ENCODE data around the gene IDH2. TPM values are rescaled to one million over a fixed set of nuclear protein-coding genes. Genes with fewer than 3 reads are reported as not detected.

IDH2 gene
- total RNA-seq, 1 experiment from 2014 or later, result 48.1 TPM

DNA sequence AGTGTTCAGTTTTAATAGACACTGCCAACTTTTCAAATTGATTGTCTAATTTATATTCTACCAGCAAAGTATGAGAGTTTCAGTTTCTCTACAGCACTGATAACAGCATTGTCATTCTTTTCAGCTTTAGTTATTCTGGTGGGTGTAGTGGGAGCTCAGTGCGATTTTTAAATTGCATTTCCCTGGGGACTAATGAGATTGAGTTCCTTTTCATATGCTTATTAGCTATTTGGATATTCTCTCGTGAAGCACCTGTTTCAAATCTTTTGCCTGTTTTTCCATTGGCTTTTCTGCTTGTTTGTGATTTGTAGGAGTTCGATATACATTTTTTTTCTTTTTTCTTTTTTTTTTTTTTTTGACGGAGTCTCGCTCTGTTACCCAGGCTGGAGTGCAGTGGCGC, 18.8 kb upstream of the IDH2 start:
- Histone ChIP-seq H3K27ac (ENCODE audit: low read depth, low read length) (no peak overlapping the region), H3K4me3 (replicated peaks in 1 of 2; ENCODE audit: low read depth in 1 of 2, low read length in 2 of 2) (no peak overlapping the region), H3K79me2 (ENCODE audit: insufficient read depth, low read length) (no peaks in the 10 kb centered on the region), H3K9me2 (ENCODE audit: insufficient read depth) (no peaks in the 10 kb centered on the region), H3K9ac (ENCODE audit: low read length) (no peak overlapping the region), H3K4me1 (ENCODE audit: control insufficient read depth in 1 of 2, insufficient read depth in 2 of 2, low read length in 2 of 2) (no peaks in the 10 kb centered on the region), H2AFZ (ENCODE audit: low read depth, low read length, poor library complexity, severe bottlenecking) (no peak overlapping the region), H3K9me3 (ENCODE audit: control insufficient read depth in 1 of 2, insufficient read depth in 1 of 2, low read depth in 1 of 2, low read length in 2 of 2) (no peaks in the 10 kb centered on the region; a peak in 1 of 4 replicates), H3K4me2 (ENCODE audit: low read length) (no peak overlapping the region), H4K20me1 (ENCODE audit: insufficient read depth) (no peaks in the 10 kb centered on the region), H3K27me3 (ENCODE audit: insufficient read depth, low read length) (no peaks in the 10 kb centered on the region), H3K36me3 (ENCODE audit: control insufficient read depth in 1 of 2, insufficient read depth in 2 of 2, low read length in 2 of 2) (no peaks in the 10 kb centered on the region)
- no TSS peak for BruUV-seq (replicated peaks)
- no peak for DNase-seq (ENCODE audit: low read depth, low spot score)
- CTCF ChIA-PET, result no interaction called here
- no peak for ATAC-seq
- POLR2A ChIA-PET, result no interaction called here
- TF ChIP-seq, protein P1, sequence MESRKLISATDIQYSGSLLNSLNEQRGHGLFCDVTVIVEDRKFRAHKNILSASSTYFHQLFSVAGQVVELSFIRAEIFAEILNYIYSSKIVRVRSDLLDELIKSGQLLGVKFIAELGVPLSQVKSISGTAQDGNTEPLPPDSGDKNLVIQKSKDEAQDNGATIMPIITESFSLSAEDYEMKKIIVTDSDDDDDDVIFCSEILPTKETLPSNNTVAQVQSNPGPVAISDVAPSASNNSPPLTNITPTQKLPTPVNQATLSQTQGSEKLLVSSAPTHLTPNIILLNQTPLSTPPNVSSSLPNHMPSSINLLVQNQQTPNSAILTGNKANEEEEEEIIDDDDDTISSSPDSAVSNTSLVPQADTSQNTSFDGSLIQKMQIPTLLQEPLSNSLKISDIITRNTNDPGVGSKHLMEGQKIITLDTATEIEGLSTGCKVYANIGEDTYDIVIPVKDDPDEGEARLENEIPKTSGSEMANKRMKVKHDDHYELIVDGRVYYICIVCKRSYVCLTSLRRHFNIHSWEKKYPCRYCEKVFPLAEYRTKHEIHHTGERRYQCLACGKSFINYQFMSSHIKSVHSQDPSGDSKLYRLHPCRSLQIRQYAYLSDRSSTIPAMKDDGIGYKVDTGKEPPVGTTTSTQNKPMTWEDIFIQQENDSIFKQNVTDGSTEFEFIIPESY (IDR thresholded peaks at IDR 0.05; ENCODE audit: extremely low read depth, insufficient replicate concordance, low read length), result no peak
- TF ChIP-seq, protein P2, sequence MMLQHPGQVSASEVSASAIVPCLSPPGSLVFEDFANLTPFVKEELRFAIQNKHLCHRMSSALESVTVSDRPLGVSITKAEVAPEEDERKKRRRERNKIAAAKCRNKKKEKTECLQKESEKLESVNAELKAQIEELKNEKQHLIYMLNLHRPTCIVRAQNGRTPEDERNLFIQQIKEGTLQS (IDR thresholded peaks at IDR 0.05), result no peak
- TF ChIP-seq RAD21 (IDR thresholded peaks at IDR 0.05; ENCODE audit: low read depth) (no peak), YY1 (IDR thresholded peaks at IDR 0.05; ENCODE audit: extremely low read depth, insufficient replicate concordance, low read depth, low read length) (no peak), SP1 (IDR thresholded peaks at IDR 0.05; ENCODE audit: low read depth) (no peak), CBX3 (IDR thresholded peaks at IDR 0.05; ENCODE audit: low read depth) (no peak), ZNF274 (IDR thresholded peaks at IDR 0.05; ENCODE audit: low read depth, low read length) (no peak), POLR2A (IDR thresholded peaks at IDR 0.05; ENCODE audit: borderline replicate concordance, extremely low read depth, insufficient read depth, insufficient read length) (no peak), EZH2 (IDR thresholded peaks at IDR 0.05) (no peak), JUND (IDR thresholded peaks at IDR 0.05) (no peak)
- TF ChIP-seq, protein P3, sequence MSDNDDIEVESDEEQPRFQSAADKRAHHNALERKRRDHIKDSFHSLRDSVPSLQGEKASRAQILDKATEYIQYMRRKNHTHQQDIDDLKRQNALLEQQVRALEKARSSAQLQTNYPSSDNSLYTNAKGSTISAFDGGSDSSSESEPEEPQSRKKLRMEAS (IDR thresholded peaks at IDR 0.05), result no peak
- TF ChIP-seq, protein P4, sequence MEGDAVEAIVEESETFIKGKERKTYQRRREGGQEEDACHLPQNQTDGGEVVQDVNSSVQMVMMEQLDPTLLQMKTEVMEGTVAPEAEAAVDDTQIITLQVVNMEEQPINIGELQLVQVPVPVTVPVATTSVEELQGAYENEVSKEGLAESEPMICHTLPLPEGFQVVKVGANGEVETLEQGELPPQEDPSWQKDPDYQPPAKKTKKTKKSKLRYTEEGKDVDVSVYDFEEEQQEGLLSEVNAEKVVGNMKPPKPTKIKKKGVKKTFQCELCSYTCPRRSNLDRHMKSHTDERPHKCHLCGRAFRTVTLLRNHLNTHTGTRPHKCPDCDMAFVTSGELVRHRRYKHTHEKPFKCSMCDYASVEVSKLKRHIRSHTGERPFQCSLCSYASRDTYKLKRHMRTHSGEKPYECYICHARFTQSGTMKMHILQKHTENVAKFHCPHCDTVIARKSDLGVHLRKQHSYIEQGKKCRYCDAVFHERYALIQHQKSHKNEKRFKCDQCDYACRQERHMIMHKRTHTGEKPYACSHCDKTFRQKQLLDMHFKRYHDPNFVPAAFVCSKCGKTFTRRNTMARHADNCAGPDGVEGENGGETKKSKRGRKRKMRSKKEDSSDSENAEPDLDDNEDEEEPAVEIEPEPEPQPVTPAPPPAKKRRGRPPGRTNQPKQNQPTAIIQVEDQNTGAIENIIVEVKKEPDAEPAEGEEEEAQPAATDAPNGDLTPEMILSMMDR (IDR thresholded peaks at IDR 0.05 in 2 of 3, conservative IDR thresholded peaks at IDR 0.05 in 1 of 3; ENCODE audit: borderline replicate concordance in 1 of 3, insufficient read depth in 1 of 3, low read depth in 2 of 3, low read length in 2 of 3), result no peak
- TF ChIP-seq, protein P5, sequence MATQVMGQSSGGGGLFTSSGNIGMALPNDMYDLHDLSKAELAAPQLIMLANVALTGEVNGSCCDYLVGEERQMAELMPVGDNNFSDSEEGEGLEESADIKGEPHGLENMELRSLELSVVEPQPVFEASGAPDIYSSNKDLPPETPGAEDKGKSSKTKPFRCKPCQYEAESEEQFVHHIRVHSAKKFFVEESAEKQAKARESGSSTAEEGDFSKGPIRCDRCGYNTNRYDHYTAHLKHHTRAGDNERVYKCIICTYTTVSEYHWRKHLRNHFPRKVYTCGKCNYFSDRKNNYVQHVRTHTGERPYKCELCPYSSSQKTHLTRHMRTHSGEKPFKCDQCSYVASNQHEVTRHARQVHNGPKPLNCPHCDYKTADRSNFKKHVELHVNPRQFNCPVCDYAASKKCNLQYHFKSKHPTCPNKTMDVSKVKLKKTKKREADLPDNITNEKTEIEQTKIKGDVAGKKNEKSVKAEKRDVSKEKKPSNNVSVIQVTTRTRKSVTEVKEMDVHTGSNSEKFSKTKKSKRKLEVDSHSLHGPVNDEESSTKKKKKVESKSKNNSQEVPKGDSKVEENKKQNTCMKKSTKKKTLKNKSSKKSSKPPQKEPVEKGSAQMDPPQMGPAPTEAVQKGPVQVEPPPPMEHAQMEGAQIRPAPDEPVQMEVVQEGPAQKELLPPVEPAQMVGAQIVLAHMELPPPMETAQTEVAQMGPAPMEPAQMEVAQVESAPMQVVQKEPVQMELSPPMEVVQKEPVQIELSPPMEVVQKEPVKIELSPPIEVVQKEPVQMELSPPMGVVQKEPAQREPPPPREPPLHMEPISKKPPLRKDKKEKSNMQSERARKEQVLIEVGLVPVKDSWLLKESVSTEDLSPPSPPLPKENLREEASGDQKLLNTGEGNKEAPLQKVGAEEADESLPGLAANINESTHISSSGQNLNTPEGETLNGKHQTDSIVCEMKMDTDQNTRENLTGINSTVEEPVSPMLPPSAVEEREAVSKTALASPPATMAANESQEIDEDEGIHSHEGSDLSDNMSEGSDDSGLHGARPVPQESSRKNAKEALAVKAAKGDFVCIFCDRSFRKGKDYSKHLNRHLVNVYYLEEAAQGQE (IDR thresholded peaks at IDR 0.05; ENCODE audit: low read depth), result no peak
- RAD21 ChIA-PET (ENCODE audit: low non-redundant PET in 1 of 2, low total read pairs in 2 of 2, uncharacterized antibody in 2 of 2, unreplicated experiment in 2 of 2), result no interaction called here
- intact Hi-C loops (cut with micrococcal nuclease), result no loop called here
